Ovary (tissue), 3 donors: Measurements from ENCODE around the gene FOXI2.

Experiments
- CTCF ChIP-seq, 3 donors: fragments of 450-650 bp in 2 of 3; fragments of 200-600 bp in 1 of 3; IDR thresholded peaks; one replicate each; pipeline versions ENCODE4 v1.5.1 to v1.8.0; 2016 to 2022; ENCODE audit warnings: antibody characterized with exemption in 3 of 3, mild to moderate bottlenecking in 1 of 3
- EP300 ChIP-seq: sonication (generic); formaldehyde crosslinking; IDR thresholded peaks from one replicate; pipeline ENCODE4 v1.6.1; 2017; ENCODE audit warnings: antibody characterized with exemption
- donor health status: DM: no; HTN: no; CAD: no.

GRCh38 chr10:127736222-127736914, 617 bp upstream of the FOXI2 start:
- TF ChIP-seq CTCF (IDR thresholded peaks at IDR 0.05) (no peak), EP300 (no peak)
